K562 (cell line): ENCODE results near the gene HHIPL1. TPM values are rescaled to one million over a fixed set of nuclear protein-coding genes. Genes with fewer than 3 reads are reported as not detected.

ENCODE experiments used
- ARID2 ChIP-seq: fragments of 450-650 bp; IDR thresholded peaks from 2 replicates; pipeline ENCODE4 v1.6.1; 2017; ENCODE audit warnings: antibody characterized with exemption, mild to moderate bottlenecking
- BHLHE40 ChIP-seq: IDR thresholded peaks from 2 replicates; pipeline ENCODE4 v1.6.1; 2011; ENCODE audit warnings: low read length, improper control_type of control experiment
- GATA2 ChIP-seq: sonication (generic); formaldehyde crosslinking; IDR thresholded peaks from 2 replicates; pipeline ENCODE4 v1.4.0; 2020; ENCODE audit warnings: mild to moderate bottlenecking, missing genetic modification reagents
- KAT8 ChIP-seq: fragments of 450-650 bp; IDR thresholded peaks from 2 replicates; pipeline ENCODE4 v1.6.1; 2016; ENCODE audit warnings: low read depth, mild to moderate bottlenecking
- PHF20 ChIP-seq: fragments of 450-650 bp; IDR thresholded peaks from 2 replicates; pipeline ENCODE4 v1.6.1; 2018; ENCODE audit not compliant: partially characterized antibody
- RCOR1 ChIP-seq, 2 experiments: IDR thresholded peaks; 2 replicates each; pipeline ENCODE4 v1.6.1; 2012; ENCODE audit warnings: low read depth in 2 of 2, low read length in 2 of 2, borderline replicate concordance in 1 of 2, improper control_type of control experiment in 1 of 2
- STAG1 ChIP-seq: sonication (generic); formaldehyde crosslinking; IDR thresholded peaks from 2 replicates; pipeline ENCODE4 v1.5.0; 2020; ENCODE audit warnings: missing genetic modification reagents, borderline replicate concordance
- TBP ChIP-seq: optimal IDR thresholded peaks from 2 replicates; pipeline ENCODE3; 2011; ENCODE audit warnings: low read depth, low read length, improper control_type of control experiment
- TEAD2 ChIP-seq: fragments of 450-650 bp; IDR thresholded peaks from 2 replicates; pipeline ENCODE4 v1.6.1; 2016; ENCODE audit warnings: missing genetic modification characterization, control low read depth, missing compliant biosample characterization
- ZNF133 ChIP-seq: fragments of 250-450 bp; sonication (Bioruptor Pico); IDR thresholded peaks from 2 replicates; pipeline ENCODE4 v1.4.0; 2020; ENCODE audit warnings: mild to moderate bottlenecking
- ZNF76 ChIP-seq: fragments of 250-450 bp; sonication (Bioruptor Pico); IDR thresholded peaks from 2 replicates; pipeline ENCODE4 v1.4.0; 2020; ENCODE audit warnings: mild to moderate bottlenecking, moderate library complexity, borderline replicate concordance
- polyA plus RNA-seq, 8 experiments: library from polyadenylated mRNA; depleted of rRNA in 4 of 8; stranded (reverse) in 5 of 8; unstranded in 3 of 8; fragments of >200 nt; fragmentation: Nextera tagmentation in 2 of 8; fragmentation: Illumina TruSeq in 1 of 8; extraction: Ambion mirVana in 2 of 8; extraction: Trizol in 1 of 8; gene quantifications; 2 replicates each; pipeline versions ENCODE4 v1.2.1 to v1.2.3, GENCODE V29; 2011 to 2014; ENCODE audit warnings: inconsistent platforms in 1 of 8, missing spikeins in 1 of 8
- total RNA-seq, 7 experiments: library from RNA; depleted of rRNA in 6 of 7; stranded (reverse); fragments of >200 nt in 6 of 7; fragmentation: Illumina TruSeq in 2 of 7; extraction: Trizol in 2 of 7; gene quantifications; 2 replicates each; pipeline versions ENCODE4 v1.2.1 to v1.2.3, GENCODE V29; 2011 to 2021; ENCODE audit warnings: low replicate concordance in 1 of 7
- TF ChIP-seq, protein P1 (sequence below), 2 experiments: fragments of 450-650 bp; formaldehyde crosslinking in 1 of 2; IDR thresholded peaks; 2 replicates each; pipeline versions ENCODE4 v1.4.0 to v1.6.1; 2014 to 2020; ENCODE audit warnings: mild to moderate bottlenecking in 2 of 2, borderline replicate concordance in 1 of 2, low read depth in 1 of 2
- TF ChIP-seq, protein P2 (sequence below): fragments of 450-650 bp; formaldehyde crosslinking; IDR thresholded peaks from 2 replicates; pipeline ENCODE4 v1.4.0; 2020; ENCODE audit warnings: mild to moderate bottlenecking, mixed read lengths
- TF ChIP-seq, protein P3 (sequence below), 2 experiments: fragments of 450-650 bp; IDR thresholded peaks; 2 replicates each; pipeline ENCODE4 v1.6.1; 2016
- TF ChIP-seq, protein P4 (sequence below): fragments of 450-650 bp; IDR thresholded peaks from 2 replicates; pipeline ENCODE4 v1.6.1; 2017; ENCODE audit warnings: mild to moderate bottlenecking, moderate library complexity

The HHIPL1 gene
- total and polyA plus RNA-seq, 9 of the 15 experiments (the other 6 are each of a cell fraction or from before 2014, with no cell fraction given) = not detected

DNA sequence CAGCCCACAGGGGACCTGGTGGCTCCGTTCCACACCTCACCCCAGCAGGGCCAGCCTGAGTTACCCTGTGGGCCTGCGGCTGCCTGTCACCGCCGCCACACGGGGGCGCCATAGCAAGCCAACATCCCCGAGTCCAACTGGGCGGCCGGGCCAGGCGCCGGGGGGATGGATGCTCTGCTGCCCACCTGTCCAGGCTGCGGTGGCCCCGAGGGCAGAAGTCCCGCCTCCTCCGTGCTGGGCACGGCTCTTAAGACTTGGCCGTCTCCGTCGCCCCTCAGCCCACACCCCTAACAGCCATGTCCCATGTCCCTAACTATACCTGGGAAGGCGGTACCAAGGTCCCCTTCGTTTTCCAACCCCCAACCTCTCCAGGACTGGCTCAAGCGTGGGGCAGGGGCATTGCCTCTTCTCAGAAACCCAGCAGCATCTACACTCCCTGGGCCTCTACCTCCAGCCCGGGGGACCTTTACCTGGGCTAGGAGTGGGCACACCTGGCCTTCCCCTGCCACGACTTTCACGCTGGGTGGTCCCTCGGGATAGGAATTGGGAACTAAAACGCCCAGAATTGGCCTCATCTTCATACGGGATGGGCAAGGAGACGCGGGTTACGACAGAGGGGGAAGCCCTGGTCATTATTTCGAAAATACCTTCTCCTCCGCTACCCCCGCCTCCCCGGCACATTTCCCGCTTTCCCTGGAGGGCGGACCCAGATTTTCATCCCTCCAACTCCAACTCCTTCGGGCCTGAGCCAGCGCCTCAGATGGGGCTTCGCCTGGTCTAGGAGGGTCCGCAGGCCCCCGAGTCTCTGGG is 38.1 kb downstream of the HHIPL1 start (continued):
- TF ChIP-seq TEAD2 = no peak
- TF ChIP-seq, protein P1, sequence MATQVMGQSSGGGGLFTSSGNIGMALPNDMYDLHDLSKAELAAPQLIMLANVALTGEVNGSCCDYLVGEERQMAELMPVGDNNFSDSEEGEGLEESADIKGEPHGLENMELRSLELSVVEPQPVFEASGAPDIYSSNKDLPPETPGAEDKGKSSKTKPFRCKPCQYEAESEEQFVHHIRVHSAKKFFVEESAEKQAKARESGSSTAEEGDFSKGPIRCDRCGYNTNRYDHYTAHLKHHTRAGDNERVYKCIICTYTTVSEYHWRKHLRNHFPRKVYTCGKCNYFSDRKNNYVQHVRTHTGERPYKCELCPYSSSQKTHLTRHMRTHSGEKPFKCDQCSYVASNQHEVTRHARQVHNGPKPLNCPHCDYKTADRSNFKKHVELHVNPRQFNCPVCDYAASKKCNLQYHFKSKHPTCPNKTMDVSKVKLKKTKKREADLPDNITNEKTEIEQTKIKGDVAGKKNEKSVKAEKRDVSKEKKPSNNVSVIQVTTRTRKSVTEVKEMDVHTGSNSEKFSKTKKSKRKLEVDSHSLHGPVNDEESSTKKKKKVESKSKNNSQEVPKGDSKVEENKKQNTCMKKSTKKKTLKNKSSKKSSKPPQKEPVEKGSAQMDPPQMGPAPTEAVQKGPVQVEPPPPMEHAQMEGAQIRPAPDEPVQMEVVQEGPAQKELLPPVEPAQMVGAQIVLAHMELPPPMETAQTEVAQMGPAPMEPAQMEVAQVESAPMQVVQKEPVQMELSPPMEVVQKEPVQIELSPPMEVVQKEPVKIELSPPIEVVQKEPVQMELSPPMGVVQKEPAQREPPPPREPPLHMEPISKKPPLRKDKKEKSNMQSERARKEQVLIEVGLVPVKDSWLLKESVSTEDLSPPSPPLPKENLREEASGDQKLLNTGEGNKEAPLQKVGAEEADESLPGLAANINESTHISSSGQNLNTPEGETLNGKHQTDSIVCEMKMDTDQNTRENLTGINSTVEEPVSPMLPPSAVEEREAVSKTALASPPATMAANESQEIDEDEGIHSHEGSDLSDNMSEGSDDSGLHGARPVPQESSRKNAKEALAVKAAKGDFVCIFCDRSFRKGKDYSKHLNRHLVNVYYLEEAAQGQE (IDR thresholded peaks at IDR 0.05; ENCODE audit: borderline replicate concordance) = 0 out of 2 replicates have a peak, but pooled peaks have one; percentile 16
- TF ChIP-seq, protein P1 (CRISPR knock-in tag; IDR thresholded peaks at IDR 0.05; ENCODE audit: low read depth) = no peak
- 0 out of 2 replicates have a peak, but pooled peaks have one; percentile 4 for TF ChIP-seq BHLHE40
- 0 out of 2 replicates have a peak, but pooled peaks have one; percentile 7 for TF ChIP-seq STAG1
- TF ChIP-seq PHF20 = peak; percentile 20
- TF ChIP-seq TBP = peak; percentile 12
- TF ChIP-seq ARID2 = no peak
- TF ChIP-seq GATA2 (CRISPR knock-in tag) = no peak
- peak in 1 of 2 experiments; percentile 69; a peak in 2 of 4 replicates for TF ChIP-seq RCOR1 (IDR thresholded peaks at IDR 0.05; ENCODE audit: borderline replicate concordance in 1 of 2, low read depth in 2 of 2, low read length in 2 of 2)
- TF ChIP-seq, protein P2, sequence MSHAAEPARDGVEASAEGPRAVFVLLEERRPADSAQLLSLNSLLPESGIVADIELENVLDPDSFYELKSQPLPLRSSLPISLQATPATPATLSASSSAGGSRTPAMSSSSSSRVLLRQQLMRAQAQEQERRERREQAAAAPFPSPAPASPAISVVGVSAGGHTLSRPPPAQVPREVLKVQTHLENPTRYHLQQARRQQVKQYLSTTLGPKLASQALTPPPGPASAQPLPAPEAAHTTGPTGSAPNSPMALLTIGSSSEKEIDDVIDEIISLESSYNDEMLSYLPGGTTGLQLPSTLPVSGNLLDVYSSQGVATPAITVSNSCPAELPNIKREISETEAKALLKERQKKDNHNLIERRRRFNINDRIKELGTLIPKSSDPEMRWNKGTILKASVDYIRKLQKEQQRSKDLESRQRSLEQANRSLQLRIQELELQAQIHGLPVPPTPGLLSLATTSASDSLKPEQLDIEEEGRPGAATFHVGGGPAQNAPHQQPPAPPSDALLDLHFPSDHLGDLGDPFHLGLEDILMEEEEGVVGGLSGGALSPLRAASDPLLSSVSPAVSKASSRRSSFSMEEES = no peak
- TF ChIP-seq ZNF133 (CRISPR knock-in tag) = no peak
- TF ChIP-seq, protein P3, sequence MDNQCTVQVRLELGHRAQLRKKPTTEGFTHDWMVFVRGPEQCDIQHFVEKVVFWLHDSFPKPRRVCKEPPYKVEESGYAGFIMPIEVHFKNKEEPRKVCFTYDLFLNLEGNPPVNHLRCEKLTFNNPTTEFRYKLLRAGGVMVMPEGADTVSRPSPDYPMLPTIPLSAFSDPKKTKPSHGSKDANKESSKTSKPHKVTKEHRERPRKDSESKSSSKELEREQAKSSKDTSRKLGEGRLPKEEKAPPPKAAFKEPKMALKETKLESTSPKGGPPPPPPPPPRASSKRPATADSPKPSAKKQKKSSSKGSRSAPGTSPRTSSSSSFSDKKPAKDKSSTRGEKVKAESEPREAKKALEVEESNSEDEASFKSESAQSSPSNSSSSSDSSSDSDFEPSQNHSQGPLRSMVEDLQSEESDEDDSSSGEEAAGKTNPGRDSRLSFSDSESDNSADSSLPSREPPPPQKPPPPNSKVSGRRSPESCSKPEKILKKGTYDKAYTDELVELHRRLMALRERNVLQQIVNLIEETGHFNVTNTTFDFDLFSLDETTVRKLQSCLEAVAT (IDR thresholded peaks at IDR 0.05) = no peak
- TF ChIP-seq, protein P4, sequence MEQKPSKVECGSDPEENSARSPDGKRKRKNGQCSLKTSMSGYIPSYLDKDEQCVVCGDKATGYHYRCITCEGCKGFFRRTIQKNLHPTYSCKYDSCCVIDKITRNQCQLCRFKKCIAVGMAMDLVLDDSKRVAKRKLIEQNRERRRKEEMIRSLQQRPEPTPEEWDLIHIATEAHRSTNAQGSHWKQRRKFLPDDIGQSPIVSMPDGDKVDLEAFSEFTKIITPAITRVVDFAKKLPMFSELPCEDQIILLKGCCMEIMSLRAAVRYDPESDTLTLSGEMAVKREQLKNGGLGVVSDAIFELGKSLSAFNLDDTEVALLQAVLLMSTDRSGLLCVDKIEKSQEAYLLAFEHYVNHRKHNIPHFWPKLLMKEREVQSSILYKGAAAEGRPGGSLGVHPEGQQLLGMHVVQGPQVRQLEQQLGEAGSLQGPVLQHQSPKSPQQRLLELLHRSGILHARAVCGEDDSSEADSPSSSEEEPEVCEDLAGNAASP = no peak
- TF ChIP-seq KAT8 = no peak
- TF ChIP-seq ZNF76 (CRISPR knock-in tag) = no peak
